ENCODE measurements around the gene SLC1A4.
"Not testable (repeated sequence)": the region's sequence is repeated elsewhere in the genome, so short reads cannot be mapped to it uniquely, and the experiment has no call there.

Gene SLC1A4

GRCh38 chr2:64989126-64989981 is at the start of gene SLC1A4:
Gene SLC1A4 (plus strand): TSS chr2:64989399. CDS start chr2:64989644, 245 bp downstream.
- DNase-seq (ENCODE audit: low read depth), result peak; percentile 58

- DNase-seq (ENCODE audit: low read depth), result no peak
Measured at GRCh38 chr2:64941143-64941542, 48.1 kb upstream of the SLC1A4 start.

- DNase-seq (ENCODE audit: low read depth), result no peak
Measured at GRCh38 chr2:64941801-64942200, 47.4 kb upstream of the SLC1A4 start.

GRCh38 chr2:64942693-64943092 is 46.5 kb upstream of the SLC1A4 start:
- no peak for DNase-seq (ENCODE audit: low read depth)

- DNase-seq (ENCODE audit: low read depth), result no peak
Measured at GRCh38 chr2:64943387-64944150, 45.6 kb upstream of the SLC1A4 start.

GRCh38 chr2:64944484-64944883 is 44.7 kb upstream of the SLC1A4 start:
- no peak for DNase-seq (ENCODE audit: low read depth)

GRCh38 chr2:64945973-64946768 is 43.0 kb upstream of the SLC1A4 start:
- DNase-seq (ENCODE audit: low read depth), result peak; percentile 29

- DNase-seq (ENCODE audit: low read depth), result no peak
Measured at GRCh38 chr2:64946769-64947247, 42.4 kb upstream of the SLC1A4 start.

GRCh38 chr2:64947885-64948284 is 41.3 kb upstream of the SLC1A4 start:
- no peak for DNase-seq (ENCODE audit: low read depth)

GRCh38 chr2:64950226-64951160 is 38.7 kb upstream of the SLC1A4 start:
- no peak for DNase-seq (ENCODE audit: low read depth)

GRCh38 chr2:64951306-64951953 is 37.8 kb upstream of the SLC1A4 start:
- DNase-seq (ENCODE audit: low read depth), result no peak

- no peak for DNase-seq (ENCODE audit: low read depth)
Measured at GRCh38 chr2:64952096-64952495, 37.1 kb upstream of the SLC1A4 start.

GRCh38 chr2:64952511-64953482 is 36.4 kb upstream of the SLC1A4 start:
- no peak for DNase-seq (ENCODE audit: low read depth)

- DNase-seq (ENCODE audit: low read depth), result no peak
Measured at GRCh38 chr2:64955467-64955866, 33.7 kb upstream of the SLC1A4 start.

- DNase-seq (ENCODE audit: low read depth), result no peak
Measured at GRCh38 chr2:64957109-64957903, 31.9 kb upstream of the SLC1A4 start.

- DNase-seq (ENCODE audit: low read depth), result no peak
Measured at GRCh38 chr2:64958556-64958955, 30.6 kb upstream of the SLC1A4 start.

GRCh38 chr2:64960819-64961218 is 28.4 kb upstream of the SLC1A4 start:
- DNase-seq (ENCODE audit: low read depth), result no peak

- DNase-seq (ENCODE audit: low read depth), result not testable (repeated sequence)
Measured at GRCh38 chr2:64963138-64963537, 26.1 kb upstream of the SLC1A4 start.

Data from stimulated activated CD8-positive, alpha-beta memory T cell treated with anti-CD3 and anti-CD28 coated beads, Interleukin-15, amount 100 ng/mL, for 24 hours (primary cell).